ENCODE measurements around the gene ZNF232. TPM values are rescaled to one million over a fixed set of nuclear protein-coding genes. Genes with fewer than 3 reads are reported as not detected.
"Not testable (repeated sequence)": the region's sequence is repeated elsewhere in the genome, so short reads cannot be mapped to it uniquely, and the experiment has no call there.

The ZNF232 gene
- total and polyA plus RNA-seq, 9 donors, result 7.8 to 15.3 (median 11.1) TPM

DNA sequence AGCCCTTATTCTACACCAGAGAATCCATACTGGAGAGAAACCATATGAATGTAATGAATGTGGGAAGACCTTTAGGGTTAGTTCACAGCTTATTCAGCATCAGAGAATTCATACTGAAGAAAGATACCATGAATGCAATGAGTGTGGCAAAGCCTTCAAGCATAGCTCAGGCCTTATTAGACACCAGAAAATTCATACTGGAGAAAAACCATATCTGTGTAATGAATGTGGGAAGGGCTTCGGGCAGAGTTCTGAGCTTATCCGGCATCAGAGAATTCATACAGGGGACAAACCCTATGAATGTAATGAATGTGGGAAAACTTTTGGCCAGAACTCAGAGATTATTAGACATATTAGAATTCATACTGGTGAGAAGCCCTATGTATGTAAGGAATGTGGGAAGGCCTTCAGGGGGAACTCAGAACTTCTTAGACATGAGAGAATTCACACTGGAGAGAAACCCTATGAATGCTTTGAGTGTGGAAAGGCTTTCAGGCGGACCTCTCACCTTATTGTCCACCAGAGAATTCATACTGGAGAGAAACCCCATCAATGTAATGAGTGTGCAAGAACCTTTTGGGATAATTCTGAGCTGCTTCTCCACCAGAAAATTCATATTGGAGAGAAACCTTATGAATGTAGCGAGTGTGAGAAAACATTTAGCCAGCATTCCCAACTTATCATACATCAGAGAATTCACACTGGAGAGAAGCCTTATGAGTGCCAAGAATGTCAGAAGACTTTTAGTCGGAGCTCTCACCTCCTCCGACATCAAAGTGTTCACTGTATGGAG is 19.3 kb downstream of the ZNF232 start:
- no peak for DNase-seq
- H3K9me3 ChIP-seq, result peaks cover 13 to 48% of the 10 kb centered on the region in 2 donors
- WGBS, 3 donors, result 97 to 99% (median 98%) methylated on average over 6 of the region's 6 CpGs
- H3K4me3 ChIP-seq, result no peak overlapping the region
- intact Hi-C loops (cut with DNase I), result no loop called here
- TF ChIP-seq EP300 (IDR thresholded peaks at IDR 0.05), result no peak
- no peak for TF ChIP-seq POLR2A (IDR thresholded peaks at IDR 0.05)
- TF ChIP-seq, protein P1, sequence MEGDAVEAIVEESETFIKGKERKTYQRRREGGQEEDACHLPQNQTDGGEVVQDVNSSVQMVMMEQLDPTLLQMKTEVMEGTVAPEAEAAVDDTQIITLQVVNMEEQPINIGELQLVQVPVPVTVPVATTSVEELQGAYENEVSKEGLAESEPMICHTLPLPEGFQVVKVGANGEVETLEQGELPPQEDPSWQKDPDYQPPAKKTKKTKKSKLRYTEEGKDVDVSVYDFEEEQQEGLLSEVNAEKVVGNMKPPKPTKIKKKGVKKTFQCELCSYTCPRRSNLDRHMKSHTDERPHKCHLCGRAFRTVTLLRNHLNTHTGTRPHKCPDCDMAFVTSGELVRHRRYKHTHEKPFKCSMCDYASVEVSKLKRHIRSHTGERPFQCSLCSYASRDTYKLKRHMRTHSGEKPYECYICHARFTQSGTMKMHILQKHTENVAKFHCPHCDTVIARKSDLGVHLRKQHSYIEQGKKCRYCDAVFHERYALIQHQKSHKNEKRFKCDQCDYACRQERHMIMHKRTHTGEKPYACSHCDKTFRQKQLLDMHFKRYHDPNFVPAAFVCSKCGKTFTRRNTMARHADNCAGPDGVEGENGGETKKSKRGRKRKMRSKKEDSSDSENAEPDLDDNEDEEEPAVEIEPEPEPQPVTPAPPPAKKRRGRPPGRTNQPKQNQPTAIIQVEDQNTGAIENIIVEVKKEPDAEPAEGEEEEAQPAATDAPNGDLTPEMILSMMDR (IDR thresholded peaks at IDR 0.05), result no peak
- H3K27ac ChIP-seq, result no peak overlapping the region
- H3K4me1 ChIP-seq (ENCODE audit: insufficient read depth), result peaks cover 1% of the 10 kb centered on the region
- H3K36me3 ChIP-seq, result no peaks in the 10 kb centered on the region
- no peaks in the 10 kb centered on the region for H3K27me3 ChIP-seq

DNA sequence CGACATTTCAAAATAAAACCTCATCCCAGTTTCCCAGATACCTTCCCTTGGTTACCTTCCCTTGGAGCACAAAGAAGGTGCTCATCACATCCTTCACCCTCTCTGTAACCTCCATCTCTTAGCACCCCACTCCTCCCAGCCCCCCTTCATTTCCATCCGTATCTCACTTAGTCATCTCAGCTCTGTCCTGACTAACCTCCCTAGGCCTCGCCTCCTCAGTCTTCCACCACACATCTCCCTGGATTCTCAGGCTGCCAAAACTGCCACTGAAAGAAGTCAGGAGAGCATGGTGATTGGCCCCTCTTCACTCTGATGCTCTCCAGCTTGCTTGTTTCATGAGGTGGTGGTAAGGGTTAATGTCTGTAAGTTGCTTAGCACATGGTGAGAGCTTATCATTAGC is 31.1 kb downstream of the ZNF232 start:
- H3K4me3 ChIP-seq, result no peak overlapping the region
- TF ChIP-seq EP300 (IDR thresholded peaks at IDR 0.05) (no peak), POLR2A (IDR thresholded peaks at IDR 0.05) (no peak)
- TF ChIP-seq, protein P1 (IDR thresholded peaks at IDR 0.05), result no peak
- no peaks in the 10 kb centered on the region for H3K9me3 ChIP-seq
- 91 to 92% (median 92%) methylated on average over 3 of the region's 3 CpGs for WGBS, 3 donors
- H3K4me1 ChIP-seq (ENCODE audit: insufficient read depth), result peaks cover 2% of the 10 kb centered on the region
- DNase-seq, result no peak
- intact Hi-C loops (cut with DNase I), result no loop called here
- no peaks in the 10 kb centered on the region for H3K27me3 ChIP-seq
- no peak overlapping the region for H3K27ac ChIP-seq
- no peaks in the 10 kb centered on the region for H3K36me3 ChIP-seq

DNA sequence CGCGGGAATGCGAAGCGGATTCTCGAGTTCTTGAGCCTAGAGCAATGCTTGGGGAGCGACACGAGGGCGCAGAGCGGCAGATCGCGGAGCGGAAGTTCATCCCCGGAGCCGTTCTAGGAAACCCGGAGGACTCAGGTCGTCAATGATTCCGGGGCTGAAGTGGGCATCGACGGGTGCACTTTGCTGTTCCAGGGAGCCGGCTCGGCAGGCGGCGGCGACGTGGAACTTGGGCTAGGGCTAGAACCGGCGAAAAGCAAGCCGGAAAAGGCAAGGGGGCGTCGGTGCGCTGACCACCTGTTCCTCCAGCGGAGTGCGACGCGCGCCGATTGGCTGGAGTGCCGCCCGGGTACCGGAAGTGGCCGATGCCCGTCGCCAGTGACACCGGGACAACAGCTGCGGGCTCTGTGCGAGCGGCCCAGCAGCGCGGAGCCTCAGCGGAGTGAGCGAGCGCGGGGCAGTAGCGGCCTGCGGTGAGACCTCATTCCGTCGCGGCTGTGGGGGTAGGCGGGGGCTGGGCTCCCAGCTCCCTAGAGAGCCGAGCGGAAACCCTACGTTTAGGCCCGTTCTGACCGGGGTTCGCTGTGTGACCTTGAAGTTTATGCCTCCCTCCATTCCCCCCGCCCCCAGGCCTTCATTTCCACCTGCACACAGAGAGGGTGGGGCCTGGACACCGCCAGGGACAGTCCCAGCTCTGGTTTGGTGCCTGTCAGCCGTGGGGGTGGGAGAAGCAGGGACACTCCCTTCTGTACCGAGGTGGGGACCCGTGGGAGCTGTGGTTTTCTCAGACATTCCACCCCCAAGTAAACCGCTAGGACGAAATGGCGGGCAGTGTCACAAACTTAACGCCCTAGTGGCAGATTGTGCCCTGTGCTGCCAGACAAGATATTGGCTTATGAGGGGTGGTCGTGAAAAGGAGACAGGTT is 33.3 kb downstream of the ZNF232 start, which contains the start of gene ZFP3:
TSS of gene ZFP3 (plus strand) at position 362 of the 923 bp plus-strand sequence. CDS start 13,038 bp downstream, outside the sequence.
- TF ChIP-seq EP300 (IDR thresholded peaks at IDR 0.05), result no peak
- TF ChIP-seq, protein P1 (IDR thresholded peaks at IDR 0.05), result no peak
- no peak for TF ChIP-seq POLR2A (IDR thresholded peaks at IDR 0.05)
- no peaks in the 10 kb centered on the region for H3K9me3 ChIP-seq
- peak within 1 kb of the TSS; percentile 63 for H3K4me3 ChIP-seq
- 1% methylated on average over 56 to 75 of the region's 75 CpGs for WGBS, 3 donors
- peak; percentile 69 to 87 (median 75) for DNase-seq
- no peaks in the 10 kb centered on the region for H3K27me3 ChIP-seq
- H3K4me1 ChIP-seq (ENCODE audit: insufficient read depth), result peaks cover 2% of the 10 kb centered on the region
- H3K36me3 ChIP-seq, result no peaks in the 10 kb centered on the region
- intact Hi-C loops (cut with DNase I), result no loop called here
- peak within 1 kb of the TSS; percentile 7 to 41 for H3K27ac ChIP-seq

DNA sequence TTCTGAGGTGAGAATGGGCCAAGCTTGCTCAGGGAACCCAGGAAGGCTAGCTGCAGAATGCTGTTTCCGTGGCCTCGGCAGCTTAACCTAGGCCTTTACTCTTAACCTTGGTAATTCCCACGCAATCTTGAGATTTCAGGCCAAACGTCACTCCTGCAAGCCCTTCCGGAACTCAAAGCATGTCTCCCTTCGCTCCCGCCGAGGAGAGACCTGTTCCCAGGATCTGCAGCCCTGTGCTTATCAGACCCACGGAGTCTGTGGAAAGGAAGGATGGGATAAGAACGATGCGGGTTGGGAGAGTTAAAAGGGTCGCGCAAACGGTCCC is 33.9 kb downstream of the ZNF232 start:
- Histone ChIP-seq H3K27ac (peak overlapping the region in 1 of 2 donors; percentile 41), H3K36me3 (no peaks in the 10 kb centered on the region), H3K27me3 (no peaks in the 10 kb centered on the region), H3K9me3 (no peaks in the 10 kb centered on the region), H3K4me3 (peak overlapping the region; percentile 63), H3K4me1 (ENCODE audit: insufficient read depth) (peaks cover 2% of the 10 kb centered on the region)
- TF ChIP-seq POLR2A (IDR thresholded peaks at IDR 0.05) (no peak), EP300 (IDR thresholded peaks at IDR 0.05) (no peak)
- TF ChIP-seq, protein P1 (IDR thresholded peaks at IDR 0.05), result no peak
- WGBS, 3 donors, result 1 to 3% (median 2%) methylated on average over 14 of the region's 14 CpGs
- no peak for DNase-seq
- intact Hi-C loops (cut with DNase I), result no loop called here

DNA sequence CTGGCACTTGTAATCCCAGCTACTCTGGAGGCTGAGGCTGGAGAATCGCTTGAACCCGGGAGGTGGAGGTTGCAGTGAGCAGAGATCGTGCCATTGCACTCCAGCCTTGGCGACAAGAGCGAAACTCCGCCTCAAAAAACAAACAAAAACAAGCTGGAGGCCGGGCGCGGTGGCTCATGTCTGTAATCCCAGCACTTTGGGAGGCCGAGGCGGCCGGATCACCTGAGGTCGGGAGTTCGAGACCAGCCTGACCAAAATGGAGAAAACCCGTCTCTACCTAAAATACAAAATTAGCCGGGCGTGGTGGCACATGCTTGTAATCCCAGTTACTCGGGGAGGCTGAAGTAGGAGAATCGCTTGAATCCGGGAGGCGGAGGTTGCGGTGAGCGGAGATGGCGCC is 34.4 kb downstream of the ZNF232 start:
- H3K4me1 ChIP-seq (ENCODE audit: insufficient read depth); H3K27ac ChIP-seq; H3K9me3 ChIP-seq; H3K27me3 ChIP-seq; H3K36me3 ChIP-seq; intact Hi-C loops (cut with DNase I): not testable (repeated sequence)
- WGBS, 3 donors, result 95 to 97% (median 96%) methylated on average over 24 of the region's 24 CpGs
- DNase-seq, result peak in 2 of 5 donors; percentile 23 to 37
- H3K4me3 ChIP-seq, result peak overlapping the region; percentile 63

DNA sequence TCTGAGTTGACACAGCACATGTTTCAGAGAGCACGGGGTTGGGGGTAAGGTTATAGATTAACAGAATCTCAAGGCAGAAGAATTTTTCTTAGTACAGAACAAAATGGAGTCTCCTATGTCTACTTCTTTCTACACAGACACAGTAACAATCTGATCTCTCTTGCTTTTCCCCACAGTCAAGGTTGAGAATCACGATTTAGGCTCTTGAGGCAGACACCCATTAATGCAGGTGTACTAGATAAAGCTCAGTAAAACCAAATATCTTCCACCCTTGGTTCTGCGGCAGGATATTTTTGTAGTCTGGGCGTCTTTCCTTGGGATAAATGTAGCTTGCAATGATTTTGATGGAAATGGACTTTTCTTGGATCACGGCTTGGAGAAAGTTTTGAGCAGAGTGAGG is 36.2 kb downstream of the ZNF232 start:
- H3K4me3 ChIP-seq; H3K27ac ChIP-seq; H3K9me3 ChIP-seq; H3K27me3 ChIP-seq; H3K36me3 ChIP-seq; H3K4me1 ChIP-seq (ENCODE audit: insufficient read depth); DNase-seq; intact Hi-C loops (cut with DNase I): not testable (repeated sequence)
- WGBS, 3 donors, result 82 to 85% (median 83%) methylated on average over 4 to 5 of the region's 5 CpGs

Measured in ovary (tissue), 9 donors.